Endometrial microvascular endothelial cells (primary cell): ENCODE results near the gene RDH12. TPM values are rescaled to one million over a fixed set of nuclear protein-coding genes. Genes with fewer than 3 reads are reported as not detected.
"Not testable (repeated sequence)": the region's sequence is repeated elsewhere in the genome, so short reads cannot be mapped to it uniquely, and the experiment has no call there.

ENCODE experiments used
- in situ Hi-C: cut with HindIII; loops from 2 replicates; pipeline ENCODE4 v1.10.0; 2017; ENCODE audit warnings: low sequenced_read_pairs, low pct_unique_long_range_greater_than_20kb; ENCODE audit errors: inconsistent ontology term
- total RNA-seq: library from RNA; depleted of rRNA; stranded (reverse); fragments of >200 nt; gene quantifications from one replicate; pipeline ENCODE4 v1.2.3, GENCODE V29; 2015; ENCODE audit errors: inconsistent ontology term

RDH12 gene
- total RNA-seq, 1 donor from 2014 or later, result not detected

DNA sequence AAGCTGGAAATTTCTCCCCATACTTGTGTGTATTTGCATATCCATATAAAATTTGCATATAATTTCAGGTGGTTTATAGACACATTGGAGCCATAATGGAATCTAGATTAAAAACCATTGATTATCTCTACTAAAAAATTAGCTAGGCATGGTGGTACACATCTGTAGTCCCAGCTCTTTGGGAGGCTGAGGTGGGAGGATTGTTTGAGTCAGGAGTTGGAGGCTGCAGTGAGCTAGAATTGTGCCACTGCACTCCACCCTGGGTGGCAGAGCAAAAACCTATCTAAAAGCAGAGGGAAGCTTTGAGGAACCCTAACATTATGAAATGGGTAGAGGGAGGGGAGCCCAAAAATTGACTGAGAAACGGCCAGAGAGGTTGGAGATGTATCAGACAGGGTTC is 3.5 kb upstream of the RDH12 start:
- in situ Hi-C loops, result loop anchor here (10.0 kb wide), 1 partner anchor 113 kb away; no protein-coding TSS in a partner anchor

DNA sequence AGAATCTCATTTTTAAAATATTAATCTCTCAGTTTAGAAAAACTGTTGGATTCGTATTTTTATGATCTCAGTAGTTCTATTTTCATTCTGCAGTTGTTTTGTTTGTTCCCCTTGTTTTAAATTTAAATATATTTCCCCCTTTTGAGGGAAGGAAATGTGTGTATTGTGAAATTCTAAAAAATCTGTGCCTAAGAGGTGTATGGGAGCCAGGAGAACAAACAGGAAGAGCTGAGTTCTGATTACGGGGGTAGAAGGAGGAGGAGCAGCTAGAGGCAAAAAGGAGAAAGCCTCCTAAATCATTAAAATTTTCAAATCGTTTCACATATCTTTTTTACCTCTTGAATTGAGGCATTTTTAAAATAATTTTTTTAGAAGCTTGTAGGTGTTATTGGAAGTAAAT is 2.3 kb downstream of the RDH12 start:
- in situ Hi-C loops, result no loop called here

DNA sequence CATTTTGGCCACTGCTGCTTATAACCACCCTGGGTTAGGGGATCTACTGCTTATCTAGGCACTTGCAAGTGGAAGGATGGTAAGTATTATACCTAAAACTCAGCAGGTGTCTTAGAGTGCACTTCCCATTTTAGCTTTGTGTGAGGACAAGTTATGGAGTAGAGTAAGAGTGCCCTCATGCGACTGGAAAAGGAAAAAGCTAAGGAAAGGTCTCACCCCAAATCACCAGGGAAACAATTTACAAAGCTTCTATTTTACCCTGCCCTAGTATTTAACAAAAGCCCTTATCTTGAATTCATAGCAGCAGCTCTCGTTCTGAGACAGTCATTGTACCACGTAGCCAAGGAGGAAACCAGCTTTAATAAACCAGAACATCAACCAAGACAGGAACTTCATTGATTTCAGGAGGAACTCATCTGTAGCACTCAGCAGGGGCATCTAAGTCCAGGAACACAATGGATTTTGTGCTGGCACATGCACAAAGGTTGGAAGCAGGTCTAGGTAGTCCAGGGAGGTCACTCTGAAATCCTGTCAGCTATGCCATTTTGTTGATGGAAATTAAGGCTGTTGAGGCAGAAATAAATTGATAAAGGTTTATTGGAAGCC is 2.9 kb downstream of the RDH12 start:
- in situ Hi-C loops, result no loop called here

DNA sequence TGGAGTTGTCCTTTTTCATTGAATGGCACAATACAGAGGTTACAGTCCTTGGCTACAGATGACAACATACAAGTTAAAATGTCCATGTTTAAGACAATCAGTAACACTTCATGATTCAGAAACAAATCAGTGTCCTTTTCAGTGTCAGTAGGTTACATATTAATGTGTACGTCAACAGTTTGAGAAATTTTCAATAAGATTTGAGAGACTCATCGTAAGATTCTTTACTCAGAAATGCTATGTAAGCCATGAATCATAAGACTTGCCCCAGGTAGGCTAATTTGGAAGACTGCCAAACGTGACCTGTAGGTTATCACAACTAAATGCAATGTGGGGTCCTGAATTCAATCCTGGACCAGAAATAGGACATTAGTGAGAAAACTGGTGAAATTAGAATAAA is 3.5 kb downstream of the RDH12 start:
- in situ Hi-C loops, result no loop called here

DNA sequence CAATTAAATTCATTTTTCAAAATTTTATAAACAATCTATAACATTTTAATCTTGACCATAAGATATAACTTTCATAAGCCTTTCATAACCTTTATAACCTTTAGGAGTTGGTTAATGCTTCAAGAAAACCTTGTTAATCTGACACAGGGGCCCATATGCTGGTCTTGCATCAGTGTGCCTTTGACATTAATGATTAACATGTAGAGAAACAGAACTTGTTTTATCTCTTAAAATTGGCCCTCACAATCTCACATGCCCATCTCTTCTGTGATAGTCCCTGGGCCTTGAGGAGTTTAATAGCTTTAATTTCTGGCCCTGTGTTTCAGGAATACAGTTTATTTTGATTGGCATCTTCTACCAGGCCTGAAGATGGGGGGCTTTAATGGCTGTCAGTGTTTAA is 7.7 kb downstream of the RDH12 start:
- in situ Hi-C loops, result not testable (repeated sequence)

DNA sequence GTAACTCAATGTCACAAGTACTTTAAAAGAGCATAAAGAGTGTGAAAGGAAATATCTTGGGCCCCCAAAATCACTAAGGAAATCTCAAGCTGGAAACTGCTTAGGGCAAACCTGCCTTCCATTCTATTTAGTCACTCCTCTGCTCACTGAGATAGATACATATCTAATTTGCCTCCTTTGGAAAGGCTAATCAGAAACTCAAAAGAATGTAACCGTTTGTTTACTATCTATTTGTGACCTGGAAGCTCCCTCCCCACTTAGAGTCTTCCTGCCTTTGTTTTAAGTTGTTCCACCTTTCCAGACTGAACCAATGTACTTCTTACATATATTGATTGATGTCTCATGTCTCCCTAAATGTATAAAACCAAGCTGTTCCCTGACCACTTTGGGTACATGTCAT is 8.1 kb downstream of the RDH12 start:
- in situ Hi-C loops, result not testable (repeated sequence)

DNA sequence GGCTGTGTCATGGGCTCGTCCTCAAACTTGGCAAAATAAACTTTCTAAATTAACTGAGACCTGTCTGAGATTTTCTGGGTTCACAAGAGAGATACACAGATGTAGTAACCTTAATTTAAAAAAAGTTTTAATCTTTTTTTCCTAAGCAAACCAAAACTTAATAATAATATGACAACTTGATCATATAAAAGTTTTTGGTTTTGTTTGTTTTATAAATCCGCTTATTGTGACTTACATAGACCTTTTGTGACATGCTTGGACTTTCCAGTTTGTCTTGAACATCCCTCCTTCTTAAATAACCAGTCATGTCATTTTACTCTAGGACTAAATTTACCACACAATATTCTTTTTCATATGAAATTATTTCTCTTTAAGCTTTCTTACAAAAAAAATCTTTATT is 8.5 kb downstream of the RDH12 start:
- in situ Hi-C loops, result no loop called here

DNA sequence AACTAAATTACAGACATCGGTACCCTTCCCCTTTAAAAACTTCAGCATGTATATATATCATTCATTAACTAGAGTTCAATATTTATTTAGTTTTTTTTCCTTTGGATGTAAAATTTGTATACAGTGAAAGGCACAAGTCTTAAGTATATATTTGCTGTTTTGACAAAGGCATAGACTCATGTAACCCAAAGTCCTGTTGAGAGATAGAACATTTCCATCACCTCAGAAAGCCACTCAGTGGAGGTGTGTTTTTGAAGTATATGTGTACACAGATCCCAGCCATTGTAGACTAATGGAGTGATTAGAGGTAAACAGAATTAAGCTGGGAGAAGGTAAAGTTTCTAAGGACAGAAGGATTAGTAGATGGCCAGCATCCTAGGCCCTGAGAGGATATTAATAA is 15.4 kb downstream of the RDH12 start:
- in situ Hi-C loops, result no loop called here

DNA sequence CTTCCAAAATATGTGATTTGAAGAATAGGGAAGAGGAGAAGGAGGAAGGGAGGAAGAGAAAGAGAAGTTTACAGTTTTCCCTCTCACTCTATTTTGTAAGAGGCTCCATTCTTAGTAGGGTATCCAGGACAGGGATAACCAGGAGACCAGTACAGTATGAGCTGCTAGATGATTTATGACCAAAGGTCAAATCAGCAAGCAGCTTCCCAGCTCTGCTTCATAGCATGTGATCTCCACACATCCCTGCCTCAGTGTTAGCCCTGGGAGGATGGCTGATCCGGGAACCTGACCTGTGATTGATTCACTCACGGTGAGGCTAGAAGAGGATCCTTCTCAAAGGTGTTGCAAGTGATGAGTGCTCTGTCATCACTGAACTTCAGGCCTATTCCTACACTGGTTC is 16.6 kb downstream of the RDH12 start:
- in situ Hi-C loops, result no loop called here

DNA sequence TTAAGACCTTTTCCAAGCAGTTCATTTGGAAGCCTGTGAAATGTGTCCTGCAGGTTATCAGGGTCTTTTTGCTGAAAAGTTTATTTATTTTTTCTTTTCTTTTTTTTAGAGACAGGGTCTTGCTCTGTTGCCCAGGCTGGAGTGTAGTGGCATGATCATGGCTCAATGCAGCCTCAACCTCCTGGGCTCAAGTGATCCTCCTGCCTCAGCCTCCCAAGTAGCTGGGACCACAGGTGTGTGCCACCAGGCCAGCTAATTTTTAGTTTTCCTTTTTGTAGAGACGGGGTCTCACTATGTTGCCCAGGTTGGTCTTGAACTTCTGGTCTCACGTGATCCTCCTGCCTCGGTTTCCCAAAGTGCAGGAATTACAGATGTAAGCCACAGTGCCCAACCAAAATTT is 17.7 kb downstream of the RDH12 start:
- in situ Hi-C loops, result not testable (repeated sequence)

DNA sequence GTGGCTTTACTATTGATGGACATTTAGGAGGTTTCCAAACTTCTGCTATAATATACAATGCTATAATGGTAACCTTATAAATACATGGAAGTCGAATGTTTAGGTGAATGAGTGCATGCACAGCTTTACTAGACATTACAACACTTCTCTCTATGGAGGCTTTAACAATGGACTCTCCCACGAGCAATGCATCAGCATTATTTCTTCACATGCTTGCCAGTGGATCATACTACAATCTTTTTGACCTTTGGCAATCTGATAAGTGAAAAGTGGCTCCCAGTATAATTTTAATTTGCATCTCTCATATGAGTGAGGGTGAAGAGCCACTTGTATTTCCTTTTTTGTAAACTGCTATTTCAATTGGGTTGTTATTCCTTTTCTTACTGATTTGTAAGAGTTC is 18.2 kb downstream of the RDH12 start:
- in situ Hi-C loops, result no loop called here

DNA sequence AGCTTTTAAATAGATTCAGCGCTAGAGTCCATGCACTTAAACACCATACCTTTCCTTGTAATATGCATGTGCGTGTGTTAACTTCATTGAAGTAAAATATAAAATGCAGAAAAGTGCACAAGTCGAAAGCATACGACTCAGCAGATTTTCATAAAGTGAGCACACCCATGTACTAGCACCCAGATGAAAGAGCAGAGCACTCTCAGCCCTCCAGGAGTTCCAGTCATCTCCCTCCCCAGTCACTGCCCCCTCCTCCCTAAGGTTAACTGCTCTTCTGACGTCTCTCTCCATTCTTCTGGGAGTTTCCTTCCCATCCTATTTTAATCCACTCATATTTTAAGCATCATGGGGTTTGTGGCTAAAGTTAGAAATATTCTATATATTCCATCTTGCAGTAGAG is 20.2 kb downstream of the RDH12 start:
- in situ Hi-C loops, result no loop called here

DNA sequence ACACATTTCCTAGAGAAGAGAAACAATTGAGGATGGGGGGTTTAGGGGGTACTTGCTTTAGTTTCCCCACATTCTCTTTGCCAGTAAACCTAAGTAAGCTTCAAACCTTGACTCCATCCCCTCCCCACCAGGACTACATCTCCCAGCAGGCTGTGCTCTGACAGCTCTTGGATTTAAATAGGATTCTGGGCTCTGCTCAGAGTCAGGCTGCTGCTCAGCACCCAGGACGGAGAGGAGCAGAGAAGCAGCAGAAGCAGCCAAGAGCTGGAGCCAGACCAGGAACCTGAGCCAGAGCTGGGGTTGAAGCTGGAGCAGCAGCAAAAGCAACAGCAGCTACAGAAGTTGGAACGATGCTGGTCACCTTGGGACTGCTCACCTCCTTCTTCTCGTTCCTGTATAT is 20.6 kb downstream of the RDH12 start:
- in situ Hi-C loops, result no loop called here

DNA sequence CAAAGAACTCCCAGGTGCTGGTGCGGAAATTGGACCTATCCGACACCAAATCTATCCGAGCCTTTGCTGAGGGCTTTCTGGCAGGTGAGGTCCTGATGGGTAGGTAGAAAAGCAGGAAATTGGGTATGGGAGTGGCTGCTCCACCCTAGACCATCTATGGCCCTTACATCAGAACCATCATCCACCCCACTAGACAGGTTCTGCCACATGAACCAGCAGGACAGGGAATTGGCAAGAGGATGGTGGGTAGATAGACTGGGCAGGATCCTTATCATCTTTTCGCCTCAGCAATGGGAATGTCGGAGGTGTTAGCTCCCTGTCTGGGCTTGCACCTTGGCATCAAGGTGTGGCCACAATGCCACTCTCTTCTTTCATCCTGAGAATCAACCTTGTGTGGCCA is 23.5 kb downstream of the RDH12 start:
- in situ Hi-C loops, result no loop called here

DNA sequence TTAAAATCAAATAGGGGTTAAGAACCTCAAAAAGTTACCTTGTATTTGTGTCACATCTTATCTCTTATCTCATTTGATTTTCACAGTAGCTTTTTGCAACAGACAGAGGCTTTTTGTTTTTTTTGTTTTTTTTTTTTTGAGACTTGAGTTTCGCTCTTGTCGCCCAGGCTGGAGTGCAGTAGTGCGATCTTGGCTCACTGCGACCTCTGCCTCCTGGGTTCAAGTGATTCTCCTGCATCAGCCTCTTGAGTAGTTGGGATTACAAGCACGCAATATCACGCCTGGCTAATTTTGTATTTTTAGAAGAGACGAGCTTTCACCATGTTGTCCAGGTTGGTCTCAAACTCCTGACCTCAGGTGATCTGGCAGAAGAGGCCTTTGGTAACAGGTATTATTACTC is 25.7 kb downstream of the RDH12 start:
- in situ Hi-C loops, result no loop called here

DNA sequence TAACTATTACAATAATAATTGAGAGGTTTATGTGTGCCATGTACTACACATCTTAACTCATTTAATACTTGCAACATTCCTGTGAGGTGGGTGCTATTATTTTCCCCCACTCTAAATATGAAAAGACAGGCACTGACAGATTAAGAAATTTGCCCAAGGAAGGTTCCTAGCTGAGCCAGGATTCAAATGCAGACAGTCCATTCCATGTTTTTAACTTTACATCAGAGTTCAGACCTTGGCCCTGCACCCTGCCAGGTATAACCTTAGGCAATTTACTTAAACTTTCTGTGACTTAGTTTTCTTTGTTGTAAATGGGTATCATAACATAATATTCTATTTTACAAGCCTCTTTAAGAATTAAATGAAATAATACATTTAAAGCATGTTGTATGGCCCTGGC is 26.6 kb downstream of the RDH12 start:
- in situ Hi-C loops, result no loop called here

DNA sequence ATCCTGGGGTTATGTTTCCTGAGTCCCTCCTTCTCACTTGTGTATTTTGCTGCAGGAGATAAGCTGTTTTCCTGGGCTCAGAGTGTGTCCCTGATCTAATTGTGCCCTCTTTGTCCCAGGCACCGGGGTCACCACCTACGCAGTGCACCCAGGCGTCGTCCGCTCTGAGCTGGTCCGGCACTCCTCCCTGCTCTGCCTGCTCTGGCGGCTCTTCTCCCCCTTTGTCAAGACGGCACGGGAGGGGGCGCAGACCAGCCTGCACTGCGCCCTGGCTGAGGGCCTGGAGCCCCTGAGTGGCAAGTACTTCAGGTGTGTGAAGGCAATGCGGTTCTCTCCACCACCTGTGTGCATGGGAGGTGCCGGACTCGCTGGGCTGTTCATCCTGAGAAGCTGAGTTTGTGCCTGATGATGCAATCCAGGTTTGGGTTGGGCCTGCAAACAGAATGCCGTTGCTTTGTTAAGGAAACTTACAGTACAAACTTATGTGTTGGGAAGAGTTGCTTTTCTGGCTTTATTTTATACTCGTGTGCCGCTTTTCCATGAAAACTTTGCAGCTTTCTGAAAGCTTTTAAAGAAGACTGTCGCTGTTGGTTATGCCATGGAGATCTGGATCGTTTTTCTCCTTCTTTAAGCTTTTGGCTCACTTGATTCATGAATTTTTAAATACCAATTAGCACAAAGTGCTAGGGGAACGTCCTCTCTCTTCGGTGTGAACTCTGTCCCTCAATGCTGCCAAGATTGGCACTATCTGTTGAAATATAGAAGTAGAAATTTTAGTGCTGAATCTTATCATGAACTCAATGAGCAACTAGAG is 27.6 kb downstream of the RDH12 start:
- in situ Hi-C loops, result no loop called here

DNA sequence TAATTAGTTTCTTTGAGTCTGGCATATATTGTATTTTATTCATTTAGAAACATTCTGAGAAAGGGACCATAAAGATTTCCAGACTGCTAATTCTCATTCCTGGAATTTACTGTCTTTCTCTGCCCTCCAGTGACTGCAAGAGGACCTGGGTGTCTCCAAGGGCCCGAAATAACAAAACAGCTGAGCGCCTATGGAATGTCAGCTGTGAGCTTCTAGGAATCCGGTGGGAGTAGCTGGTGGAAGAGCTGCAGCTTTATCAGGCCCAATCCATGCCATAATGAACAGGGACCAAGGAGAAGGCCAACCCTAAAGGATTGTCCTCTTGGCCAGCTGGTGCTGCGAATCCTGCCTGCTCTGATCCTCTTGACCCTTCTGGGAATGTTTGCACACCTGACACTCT is 31.9 kb downstream of the RDH12 start:
- in situ Hi-C loops, result no loop called here

DNA sequence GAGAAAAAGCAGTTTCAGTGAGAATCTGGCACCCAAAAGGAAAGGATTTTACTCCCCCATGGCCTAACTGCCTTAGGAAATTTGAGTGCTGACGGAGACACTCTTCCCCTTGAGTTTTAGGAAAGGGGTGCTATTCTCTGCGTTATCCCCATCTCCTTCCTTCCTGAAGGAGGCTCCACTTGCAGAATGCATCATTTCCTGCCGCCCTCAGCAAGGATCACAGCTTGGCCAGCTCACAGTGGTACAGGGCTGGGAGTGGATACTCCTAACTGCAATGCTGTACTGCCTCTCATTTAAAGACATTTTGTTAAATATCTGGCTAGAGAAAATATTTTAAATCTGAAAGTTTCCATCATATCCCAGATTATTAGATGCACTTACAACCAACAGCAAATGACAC is 33.0 kb downstream of the RDH12 start:
- in situ Hi-C loops, result no loop called here

DNA sequence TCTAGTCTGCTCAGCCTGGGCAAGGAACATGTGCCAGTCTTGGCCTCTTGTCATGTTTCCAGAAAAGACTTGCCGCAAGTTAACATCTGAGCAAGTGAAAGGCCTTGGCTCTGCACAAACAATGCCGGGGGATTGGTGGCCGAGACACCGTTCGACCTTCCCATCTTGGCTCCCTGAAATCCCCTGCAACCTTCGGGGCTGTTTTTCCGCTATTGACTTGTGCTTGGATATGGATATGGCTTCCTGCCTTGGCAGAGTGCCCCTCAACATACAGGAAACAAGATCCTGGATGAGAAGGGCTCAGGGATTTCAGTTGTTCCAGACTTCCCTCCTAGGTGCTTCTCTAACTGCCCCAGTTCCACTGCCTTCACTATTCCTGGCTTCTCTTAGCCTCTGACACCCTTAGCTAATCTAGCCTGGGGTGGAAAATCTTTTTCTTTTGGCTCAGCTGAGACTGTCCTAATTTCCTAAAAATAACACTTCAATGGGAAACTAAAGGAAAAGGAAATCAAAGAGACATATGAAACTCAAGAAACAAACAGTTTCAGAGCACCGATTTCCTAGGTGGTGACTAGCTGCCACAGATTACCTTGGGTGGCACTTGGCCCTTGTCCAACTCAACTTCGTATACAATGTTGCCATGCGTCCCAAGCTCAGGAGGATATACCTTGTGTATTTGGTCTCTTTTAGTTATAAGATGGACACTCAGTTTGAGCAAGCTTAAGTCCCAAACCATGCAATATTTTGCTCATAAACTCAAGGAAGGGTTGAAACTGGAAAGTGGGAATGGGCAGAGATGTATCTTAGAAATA is 33.9 kb downstream of the RDH12 start:
- in situ Hi-C loops, result no loop called here
